ENCODE results near the gene FSIP1. TPM values are rescaled to one million over a fixed set of nuclear protein-coding genes. Genes with fewer than 3 reads are reported as not detected.

FSIP1 gene
- total and polyA plus RNA-seq, 9 of the 15 experiments (the other 6 are each of a cell fraction or from before 2014, with no cell fraction given): 0.07 to 0.51 (median 0.29) TPM

GRCh38 chr15:39698444-39699390, 83.9 kb downstream of the FSIP1 start:
- ChIA-PET POLR2A (interaction anchor here (0.6 to 3.0 kb wide), 5 partner anchors 10 to 150 kb away, joined by 3 to 9 read pairs (median 4); no protein-coding TSS in a partner anchor), CTCF (ENCODE audit: low intra/inter-chr PET ratio) (no interaction called here)
- Histone ChIP-seq H2AFZ (ENCODE audit: low read depth, low read length) (peak overlapping the region; percentile 77), H3K27me3 (ENCODE audit: control insufficient read depth in 2 of 2, insufficient read depth in 2 of 2, low read length in 2 of 2) (no peaks in the 10 kb centered on the region), H4K20me1 (replicated peaks; ENCODE audit: control insufficient read depth, insufficient read depth, low read length) (no peaks in the 10 kb centered on the region), H3K4me2 (ENCODE audit: insufficient read depth, low read length) (peak overlapping the region; percentile 42), H3K9ac (ENCODE audit: insufficient read depth in 1 of 2, low read depth in 2 of 2, low read length in 2 of 2) (peak overlapping the region in 1 of 2 experiments; percentile 62; a peak in 2 of 4 replicates), H3K9me3 (replicated peaks; ENCODE audit: control insufficient read depth, insufficient read depth, low read depth, low read length) (0 out of 2 replicates have a peak, but pooled peaks cover 3% of the 10 kb centered on the region), H3K36me3 (ENCODE audit: control insufficient read depth, insufficient read depth, low read length) (no peaks in the 10 kb centered on the region), H3K79me2 (ENCODE audit: control insufficient read depth, insufficient read depth, low read length) (no peaks in the 10 kb centered on the region), H3K9me1 (ENCODE audit: control insufficient read depth, insufficient read depth, low read length) (no peaks in the 10 kb centered on the region), H3K4me1 (replicated peaks in 1 of 2; ENCODE audit: control insufficient read depth in 2 of 2, insufficient read depth in 2 of 2, low read length in 2 of 2) (peaks cover 14 to 31% of the 10 kb centered on the region in 2 experiments), H3K4me3 (no peak overlapping the region), H3K27ac (ENCODE audit: extremely low read depth, low read depth, low read length) (peak overlapping the region; percentile 80)
- ATAC-seq (peak; percentile 96), FAIRE-seq (peak; percentile 92), DNase-seq (ENCODE audit: extremely low read depth in 1 of 4, low spot score in 3 of 4) (peak; percentile 19 to 90 (median 51))
- BruUV-seq (replicated peaks): TSS peak; percentile 81
- in situ Hi-C loops (cut with MboI): no loop called here
- intact Hi-C loops (cut with micrococcal nuclease): no loop called here
- WGBS (ENCODE audit: insufficient coverage, low coverage, missing lambda C conversion rate): 34% methylated on average over 11 of the region's 11 CpGs
- no peak for TF ChIP-seq ZBTB33 (CRISPR knock-in tag; IDR thresholded peaks at IDR 0.05)
- TF ChIP-seq MAFG (tag; conservative IDR thresholded peaks at IDR 0.05): peak; percentile 99
- TF ChIP-seq ZNF398 (CRISPR knock-in tag; IDR thresholded peaks at IDR 0.05): no peak
- no peak for TF ChIP-seq DACH1 (IDR thresholded peaks at IDR 0.05; ENCODE audit: partially characterized antibody)
- peak; percentile 75 for TF ChIP-seq KLF16 (IDR thresholded peaks at IDR 0.05)
- TF ChIP-seq ZNF146 (CRISPR knock-in tag; IDR thresholded peaks at IDR 0.05; ENCODE audit: unreplicated experiment): no peak
- TF ChIP-seq PRDM10 (IDR thresholded peaks at IDR 0.05; ENCODE audit: partially characterized antibody): no peak
- TF ChIP-seq CBFA2T3 (IDR thresholded peaks at IDR 0.05): peak; percentile 88
- TF ChIP-seq RB1 (IDR thresholded peaks at IDR 0.05; ENCODE audit: low read depth): no peak

Measured in K562 (cell line).